ENCODE data around the gene TBC1D14. TPM values are rescaled to one million over a fixed set of nuclear protein-coding genes. Genes with fewer than 3 reads are reported as not detected.

TBC1D14 gene
- total and polyA plus RNA-seq, 7 donors = 19.2 to 46.4 (median 29.5) TPM

DNA sequence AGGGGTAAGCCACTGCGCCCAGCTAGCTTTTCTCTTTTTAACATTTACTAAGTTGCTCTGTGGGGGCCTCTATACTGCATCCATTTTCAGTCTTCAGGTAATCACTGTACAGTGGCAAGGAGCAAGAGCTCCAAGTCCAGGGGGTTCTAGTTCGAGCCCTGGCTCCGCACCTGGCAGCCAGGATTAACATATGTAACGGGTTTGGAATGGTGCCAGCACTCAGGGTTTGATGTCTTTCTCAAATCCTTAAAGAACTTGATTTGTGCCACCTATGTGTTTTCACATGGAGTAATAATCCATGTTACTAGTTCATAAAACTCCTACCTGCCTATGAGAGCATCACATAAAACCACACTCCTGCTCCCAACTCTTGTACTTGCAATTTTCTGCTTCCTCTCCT is 153.7 kb downstream of the TBC1D14 start:
- Histone ChIP-seq H3K27me3 (no peaks in the 10 kb centered on the region), H3K27ac (no peak overlapping the region), H3K4me3 (no peak overlapping the region), H3K36me3 (peaks cover 25 to 61% (median 43%) of the 10 kb centered on the region in 4 donors), H3K4me1 (peaks cover 0 to 21% (median 19%) of the 10 kb centered on the region in 4 donors), H3K9me3 (no peaks in the 10 kb centered on the region)
- TF ChIP-seq, protein P1, sequence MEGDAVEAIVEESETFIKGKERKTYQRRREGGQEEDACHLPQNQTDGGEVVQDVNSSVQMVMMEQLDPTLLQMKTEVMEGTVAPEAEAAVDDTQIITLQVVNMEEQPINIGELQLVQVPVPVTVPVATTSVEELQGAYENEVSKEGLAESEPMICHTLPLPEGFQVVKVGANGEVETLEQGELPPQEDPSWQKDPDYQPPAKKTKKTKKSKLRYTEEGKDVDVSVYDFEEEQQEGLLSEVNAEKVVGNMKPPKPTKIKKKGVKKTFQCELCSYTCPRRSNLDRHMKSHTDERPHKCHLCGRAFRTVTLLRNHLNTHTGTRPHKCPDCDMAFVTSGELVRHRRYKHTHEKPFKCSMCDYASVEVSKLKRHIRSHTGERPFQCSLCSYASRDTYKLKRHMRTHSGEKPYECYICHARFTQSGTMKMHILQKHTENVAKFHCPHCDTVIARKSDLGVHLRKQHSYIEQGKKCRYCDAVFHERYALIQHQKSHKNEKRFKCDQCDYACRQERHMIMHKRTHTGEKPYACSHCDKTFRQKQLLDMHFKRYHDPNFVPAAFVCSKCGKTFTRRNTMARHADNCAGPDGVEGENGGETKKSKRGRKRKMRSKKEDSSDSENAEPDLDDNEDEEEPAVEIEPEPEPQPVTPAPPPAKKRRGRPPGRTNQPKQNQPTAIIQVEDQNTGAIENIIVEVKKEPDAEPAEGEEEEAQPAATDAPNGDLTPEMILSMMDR (IDR thresholded peaks at IDR 0.05) = no peak
- intact Hi-C loops (cut with DNase I) = loop anchor here (10.0 kb wide), 1 partner anchor 419 kb away; the partner anchor contains the start of gene MRFAP1
- 80 to 90% methylated on average over 4 of the region's 4 CpGs for WGBS, 2 donors
- peak; percentile 60 for DNase-seq

DNA sequence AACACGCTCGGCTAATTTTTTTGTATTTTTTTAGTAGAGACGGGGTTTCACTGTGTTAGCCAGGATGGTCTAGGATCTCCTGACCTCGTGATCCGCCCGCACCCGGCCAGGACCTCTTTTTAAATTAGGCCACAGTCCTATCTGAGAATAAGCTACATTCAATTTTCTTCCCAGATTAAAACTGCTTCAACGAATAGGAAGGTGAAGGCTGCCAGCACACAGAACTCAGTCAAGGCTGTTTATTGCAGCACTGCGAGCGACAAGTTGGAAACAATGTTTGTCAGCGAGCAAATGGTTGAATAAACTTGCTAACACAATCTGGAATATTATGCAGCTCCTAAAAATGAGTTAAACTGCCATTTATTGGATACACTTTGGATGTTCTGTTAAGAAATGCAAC is 156.4 kb downstream of the TBC1D14 start:
- no peaks in the 10 kb centered on the region for H3K27me3 ChIP-seq
- H3K4me3 ChIP-seq = no peak overlapping the region
- H3K4me1 ChIP-seq = peaks cover 0 to 37% (median 28%) of the 10 kb centered on the region in 4 donors
- H3K36me3 ChIP-seq = peaks cover 20 to 39% (median 26%) of the 10 kb centered on the region in 4 donors
- intact Hi-C loops (cut with DNase I) = loop anchor here (2.0 to 10.0 kb wide), 2 partner anchors 157 to 421 kb away; partner anchors contain the start of genes MRFAP1 and TBC1D14
- H3K27ac ChIP-seq = no peak overlapping the region
- TF ChIP-seq, protein P1 (IDR thresholded peaks at IDR 0.05) = no peak
- no peak for TF ChIP-seq POLR2AphosphoS5 (IDR thresholded peaks at IDR 0.05)
- no peak for TF ChIP-seq POLR2A (IDR thresholded peaks at IDR 0.05)
- TF ChIP-seq EP300 (IDR thresholded peaks at IDR 0.05) = no peak
- peak; percentile 49 for DNase-seq
- H3K9me3 ChIP-seq = no peaks in the 10 kb centered on the region
- 94 to 96% methylated on average over 11 of the region's 11 CpGs for WGBS, 2 donors

DNA sequence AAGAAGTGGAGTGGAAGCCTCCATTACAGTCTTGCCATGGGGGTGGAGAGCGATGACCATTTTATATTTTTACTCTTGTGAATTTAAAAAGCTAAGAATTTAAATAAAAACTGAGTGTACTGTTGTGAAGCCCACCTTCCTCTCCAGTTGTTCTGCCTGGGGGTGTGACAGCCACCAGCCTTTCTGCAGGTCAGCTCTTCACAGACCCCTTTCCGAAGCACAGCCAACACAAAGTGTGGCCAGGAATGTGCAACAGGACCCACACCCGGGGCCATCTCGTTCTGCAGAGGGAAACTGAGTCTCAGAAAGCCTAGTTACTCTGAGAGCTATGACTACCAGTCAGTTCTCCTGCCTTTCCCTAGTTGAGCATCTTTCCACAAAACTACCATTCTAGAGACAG is 156.9 kb downstream of the TBC1D14 start:
- H3K9me3 ChIP-seq = no peaks in the 10 kb centered on the region
- intact Hi-C loops (cut with DNase I) = loop anchor here (2.0 to 10.0 kb wide), 2 partner anchors 158 to 422 kb away; partner anchors contain the start of genes MRFAP1 and TBC1D14
- TF ChIP-seq EP300 (IDR thresholded peaks at IDR 0.05) (no peak), POLR2A (IDR thresholded peaks at IDR 0.05) (no peak), POLR2AphosphoS5 (IDR thresholded peaks at IDR 0.05) (no peak)
- TF ChIP-seq, protein P1 (IDR thresholded peaks at IDR 0.05) = no peak
- H3K4me3 ChIP-seq = peak overlapping the region in 3 of 4 donors; percentile 86 to 99 (median 94)
- peaks cover 0 to 39% (median 28%) of the 10 kb centered on the region in 4 donors for H3K4me1 ChIP-seq
- peak; percentile 38 for DNase-seq
- H3K27me3 ChIP-seq = no peaks in the 10 kb centered on the region
- H3K27ac ChIP-seq = no peak overlapping the region
- WGBS, 2 donors = 69 to 88% methylated on average over 4 of the region's 4 CpGs
- H3K36me3 ChIP-seq = peaks cover 16 to 34% (median 21%) of the 10 kb centered on the region in 4 donors

DNA sequence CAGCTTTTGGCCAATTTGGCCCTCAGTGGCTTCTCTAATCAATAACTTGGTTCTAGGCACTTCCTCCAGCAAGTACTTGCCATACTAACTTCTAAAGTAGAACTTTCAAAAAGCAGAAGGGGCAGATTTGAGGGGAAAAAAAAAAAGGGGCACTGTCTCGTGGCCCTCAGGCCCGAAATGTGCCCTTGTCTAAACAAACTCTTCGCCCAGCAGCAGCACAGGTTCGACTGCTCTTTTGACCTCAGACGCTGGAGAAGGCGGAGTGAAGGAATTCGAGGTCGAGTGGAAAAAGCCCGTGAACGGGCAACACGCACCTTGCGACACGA is 157.5 kb downstream of the TBC1D14 start:
- Histone ChIP-seq H3K27ac (peak overlapping the region; percentile 81 to 95 (median 92)), H3K27me3 (no peaks in the 10 kb centered on the region), H3K4me3 (peak overlapping the region; percentile 56 to 99 (median 90)), H3K36me3 (peaks cover 10 to 28% (median 15%) of the 10 kb centered on the region in 4 donors), H3K9me3 (no peaks in the 10 kb centered on the region), H3K4me1 (peaks cover 0 to 39% (median 28%) of the 10 kb centered on the region in 4 donors)
- WGBS, 2 donors = 1 to 8% methylated on average over 13 of the region's 13 CpGs
- DNase-seq = no peak
- TF ChIP-seq POLR2AphosphoS5 (IDR thresholded peaks at IDR 0.05) (no peak), EP300 (IDR thresholded peaks at IDR 0.05) (no peak), POLR2A (IDR thresholded peaks at IDR 0.05) (no peak)
- TF ChIP-seq, protein P1 (IDR thresholded peaks at IDR 0.05) = no peak
- intact Hi-C loops (cut with DNase I) = loop anchor here (2.0 to 10.0 kb wide), 2 partner anchors 158 to 422 kb away; partner anchors contain the start of genes MRFAP1 and TBC1D14

Data from sigmoid colon (tissue), 7 donors.